ENCODE data around the gene HLA-DMA.

Gene HLA-DMA

GRCh38 chr6:32970413-32971241 lies 17.7 kb upstream of the HLA-DMA start:
- TF ChIP-seq CTCF (IDR thresholded peaks at IDR 0.05; ENCODE audit: low read depth, low read length, missing control alignments): no peak
- peak overlapping the region; percentile 89 for H3K4me3 ChIP-seq (ENCODE audit: low read depth, low read length)
- peak; percentile 83 for DNase-seq (ENCODE audit: low read depth)

GRCh38 chr6:32969685-32970412 lies 17.0 kb upstream of the HLA-DMA start:
- peak overlapping the region; percentile 89 for H3K4me3 ChIP-seq (ENCODE audit: low read depth, low read length)
- no peak for DNase-seq (ENCODE audit: low read depth)
- TF ChIP-seq CTCF (IDR thresholded peaks at IDR 0.05; ENCODE audit: low read depth, low read length, missing control alignments): peak; percentile 36

- peak overlapping the region; percentile 89 for H3K4me3 ChIP-seq (ENCODE audit: low read depth, low read length)
- TF ChIP-seq CTCF (IDR thresholded peaks at IDR 0.05; ENCODE audit: low read depth, low read length, missing control alignments): no peak
- DNase-seq (ENCODE audit: low read depth): no peak
Observed at GRCh38 chr6:32968867-32969684, 16.2 kb upstream of the HLA-DMA start.

GRCh38 chr6:32968093-32968866 lies 15.4 kb upstream of the HLA-DMA start, which contains the start of gene BRD2:
Gene BRD2, plus strand, starts transcription at chr6:32968594. Its CDS starts 4,305 bp downstream, at chr6:32972899.
- peak within 1 kb of the TSS; percentile 89 for H3K4me3 ChIP-seq (ENCODE audit: low read depth, low read length)
- no peak for TF ChIP-seq CTCF (IDR thresholded peaks at IDR 0.05; ENCODE audit: low read depth, low read length, missing control alignments)
- peak; percentile 91 for DNase-seq (ENCODE audit: low read depth)

GRCh38 chr6:32967151-32968091 lies 14.5 kb upstream of the HLA-DMA start:
- no peak for DNase-seq (ENCODE audit: low read depth)
- peak overlapping the region; percentile 89 for H3K4me3 ChIP-seq (ENCODE audit: low read depth, low read length)
- TF ChIP-seq CTCF (IDR thresholded peaks at IDR 0.05; ENCODE audit: low read depth, low read length, missing control alignments): peak; percentile 61
